Mucosa of rectum (tissue), 2 donors: ENCODE data around the gene MTX1.
"Not testable (repeated sequence)": the region's sequence is repeated elsewhere in the genome, so short reads cannot be mapped to it uniquely, and the experiment has no call there.

Experiments
- H3K27ac ChIP-seq, 2 donors: one replicate each; pipeline ENCODE4 v1.7.0; 2013; ENCODE audit warnings: inconsistent platforms in 2 of 2, low read depth in 2 of 2, low read length in 2 of 2
- H3K27me3 ChIP-seq, 2 donors: one replicate each; pipeline ENCODE4 v1.7.0; 2013; ENCODE audit warnings: low read length in 2 of 2; ENCODE audit not compliant: control insufficient read depth in 2 of 2, insufficient read depth in 2 of 2
- H3K36me3 ChIP-seq, 2 donors: one replicate each; pipeline ENCODE4 v1.7.0; 2013; ENCODE audit warnings: low read length in 2 of 2; ENCODE audit not compliant: control insufficient read depth in 2 of 2, insufficient read depth in 2 of 2
- H3K4me1 ChIP-seq, 2 donors: one replicate each; pipeline ENCODE4 v1.7.0; 2013; ENCODE audit warnings: low read length in 2 of 2, mild to moderate bottlenecking in 1 of 2; ENCODE audit not compliant: control insufficient read depth in 2 of 2, insufficient read depth in 2 of 2
- H3K4me3 ChIP-seq, 2 donors: one replicate each; pipeline ENCODE4 v1.7.0; 2013; ENCODE audit warnings: low read length in 2 of 2
- H3K9ac ChIP-seq, 2 donors: one replicate each; pipeline ENCODE4 v1.7.0; 2013; ENCODE audit warnings: low read length in 2 of 2, low read depth in 1 of 2, mild to moderate bottlenecking in 1 of 2
- H3K9me3 ChIP-seq, 2 donors: one replicate each; pipeline ENCODE4 v1.7.0; 2013; ENCODE audit warnings: low read length in 2 of 2; ENCODE audit not compliant: control insufficient read depth in 2 of 2
- donor health status: healthy.
- donor health status: Normal muscosa, but diverticular disease.

Gene MTX1

DNA sequence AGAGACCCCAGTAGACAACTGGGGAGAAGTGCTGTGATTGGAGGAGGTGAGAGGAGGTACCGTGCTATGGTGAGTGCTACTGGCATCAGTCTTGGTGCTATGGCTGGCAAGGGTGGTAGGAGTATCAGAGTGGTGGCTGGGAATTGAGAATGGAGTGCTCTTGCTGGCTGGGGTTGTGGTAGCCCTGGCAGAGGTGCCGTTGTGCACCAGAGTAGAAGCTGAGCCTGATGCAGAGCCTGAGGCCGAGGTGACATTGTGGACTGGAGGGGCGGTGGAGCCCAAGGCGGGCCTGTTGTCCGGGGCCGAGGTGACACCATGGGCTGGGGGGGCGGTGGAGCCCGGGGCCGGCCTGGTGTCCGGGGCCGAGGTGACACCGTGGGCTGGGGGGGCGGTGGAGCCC lies 20.2 kb upstream of the MTX1 start:
- H3K4me1 ChIP-seq, result peaks cover 39 to 44% of the 10 kb centered on the region in 2 donors
- peak overlapping the region in 1 of 2 donors; percentile 57 for H3K9ac ChIP-seq
- no peak overlapping the region for H3K27ac ChIP-seq
- peaks cover 0 to 2% of the 10 kb centered on the region in 2 donors for H3K36me3 ChIP-seq
- no peaks in the 10 kb centered on the region for H3K9me3 ChIP-seq
- no peaks in the 10 kb centered on the region for H3K27me3 ChIP-seq
- no peak overlapping the region for H3K4me3 ChIP-seq

DNA sequence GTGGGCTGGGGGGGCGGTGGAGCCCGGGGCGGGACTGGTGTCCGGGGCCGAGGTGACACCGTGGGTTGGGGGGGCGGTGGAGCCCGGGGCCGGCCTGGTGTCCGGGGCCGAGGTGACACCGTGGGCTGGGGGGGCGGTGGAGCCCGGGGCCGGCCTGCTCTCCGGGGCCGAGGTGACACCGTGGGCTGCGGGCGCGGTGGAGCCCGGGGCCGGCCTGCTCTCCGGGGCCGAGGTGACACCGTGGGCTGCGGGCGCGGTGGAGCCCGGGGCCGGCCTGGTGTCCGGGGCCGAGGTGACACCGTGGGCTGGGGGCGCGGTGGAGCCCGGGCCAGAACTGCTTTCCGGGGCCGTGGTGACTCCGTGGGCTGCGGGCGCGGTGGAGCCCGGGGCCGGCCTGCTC lies 18.6 kb upstream of the MTX1 start:
- H3K4me1 ChIP-seq, result peaks cover 41 to 55% of the 10 kb centered on the region in 2 donors
- not testable (repeated sequence) for H3K36me3 ChIP-seq, H3K9me3 ChIP-seq, H3K27ac ChIP-seq, H3K27me3 ChIP-seq, H3K9ac ChIP-seq, H3K4me3 ChIP-seq

- Histone ChIP-seq H3K9ac (peak overlapping the region; percentile 68 to 90), H3K27ac (peak overlapping the region in 1 of 2 donors; percentile 91)
Measured at GRCh38 chr1:155191904-155192303, 16.6 kb upstream of the MTX1 start.

GRCh38 chr1:155192346-155193274 lies 15.9 kb upstream of the MTX1 start:
- peaks cover 18 to 33% of the 10 kb centered on the region in 2 donors for H3K4me1 ChIP-seq
- H3K4me3 ChIP-seq, result peak overlapping the region; percentile 72 to 74
- H3K27ac ChIP-seq, result peak overlapping the region; percentile 95 to 98
- peaks cover 0 to 4% of the 10 kb centered on the region in 2 donors for H3K27me3 ChIP-seq
- H3K9me3 ChIP-seq, result no peaks in the 10 kb centered on the region
- peak overlapping the region; percentile 75 to 90 for H3K9ac ChIP-seq
- H3K36me3 ChIP-seq, result peaks cover 0 to 3% of the 10 kb centered on the region in 2 donors

More at GRCh38 chr1:155191904-155192303, 16.6 kb upstream of the MTX1 start:
- Histone ChIP-seq H3K4me3 (peak overlapping the region; percentile 62 to 72), H3K36me3 (no peaks in the 10 kb centered on the region), H3K27me3 (peaks cover 0 to 4% of the 10 kb centered on the region in 2 donors), H3K9me3 (no peaks in the 10 kb centered on the region), H3K4me1 (peaks cover 22 to 40% of the 10 kb centered on the region in 2 donors)

DNA sequence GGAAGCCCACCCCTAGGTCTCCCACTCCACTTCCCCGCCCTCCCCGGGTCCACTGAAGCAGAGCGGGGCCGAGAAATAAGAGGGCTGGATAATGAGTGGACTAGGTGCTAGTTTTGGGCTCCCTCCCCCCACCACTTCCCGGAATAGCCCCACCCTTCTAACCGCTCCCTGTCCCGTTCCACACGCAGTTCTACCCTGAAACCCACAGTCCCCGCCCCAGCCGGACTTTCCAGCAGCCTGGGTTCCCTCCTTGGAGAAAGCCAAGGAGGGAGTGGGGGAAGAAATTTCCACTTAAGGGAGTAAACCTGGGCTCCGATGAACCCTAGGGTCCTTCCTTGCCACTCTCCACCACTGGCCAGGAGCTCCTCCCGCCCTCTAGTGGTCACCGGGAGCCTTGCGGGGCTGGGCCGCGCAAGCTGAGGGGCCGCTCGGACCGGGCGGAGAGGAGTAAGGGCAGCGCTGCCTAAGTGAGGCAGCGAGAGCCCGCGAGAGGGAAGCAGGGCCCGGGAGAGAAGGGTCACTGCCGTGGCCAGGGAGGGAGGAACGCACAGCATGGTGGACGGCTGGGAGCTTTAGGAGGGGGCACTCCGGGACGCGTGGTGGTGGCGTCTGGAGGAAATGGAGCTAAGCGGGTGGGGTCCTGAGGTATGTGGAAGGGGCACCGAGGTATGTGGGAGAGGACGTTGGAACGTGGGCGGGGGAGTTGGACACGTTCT lies 15.1 kb upstream of the MTX1 start:
- peaks cover 0 to 3% of the 10 kb centered on the region in 2 donors for H3K36me3 ChIP-seq
- H3K27me3 ChIP-seq, result peaks cover 0 to 4% of the 10 kb centered on the region in 2 donors
- peak overlapping the region; percentile 75 to 81 for H3K9ac ChIP-seq
- peak overlapping the region; percentile 95 to 98 for H3K27ac ChIP-seq
- peaks cover 18 to 26% of the 10 kb centered on the region in 2 donors for H3K4me1 ChIP-seq
- H3K9me3 ChIP-seq, result no peaks in the 10 kb centered on the region
- H3K4me3 ChIP-seq, result peak overlapping the region; percentile 64 to 74

DNA sequence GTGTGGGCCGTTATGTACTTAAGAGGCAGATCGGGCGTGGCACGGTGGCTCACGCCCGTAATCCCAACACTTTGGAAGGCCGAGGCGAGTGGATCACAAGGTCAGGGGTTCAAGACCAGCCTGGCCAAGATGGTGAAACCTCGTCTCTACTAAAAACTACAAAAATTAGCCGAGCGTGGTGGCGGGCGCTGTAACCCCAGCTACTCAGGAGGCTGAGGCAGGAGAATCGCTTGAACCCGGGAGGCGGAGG lies 14.6 kb upstream of the MTX1 start:
- not testable (repeated sequence) for H3K9me3 ChIP-seq, H3K27me3 ChIP-seq, H3K36me3 ChIP-seq
- Histone ChIP-seq H3K4me1 (peaks cover 18 to 26% of the 10 kb centered on the region in 2 donors), H3K4me3 (peak overlapping the region; percentile 64 to 74), H3K9ac (peak overlapping the region; percentile 75 to 81), H3K27ac (peak overlapping the region; percentile 95 to 98)

GRCh38 chr1:155195201-155196102 lies 13.0 kb upstream of the MTX1 start:
- peaks cover 18 to 26% of the 10 kb centered on the region in 2 donors for H3K4me1 ChIP-seq
- H3K27me3 ChIP-seq, result peaks cover 0 to 4% of the 10 kb centered on the region in 2 donors
- H3K27ac ChIP-seq, result peak overlapping the region; percentile 48 to 98
- H3K4me3 ChIP-seq, result peak overlapping the region in 1 of 2 donors; percentile 44
- no peaks in the 10 kb centered on the region for H3K9me3 ChIP-seq
- H3K9ac ChIP-seq, result peak overlapping the region in 1 of 2 donors; percentile 24
- H3K36me3 ChIP-seq, result peaks cover 0 to 3% of the 10 kb centered on the region in 2 donors

DNA sequence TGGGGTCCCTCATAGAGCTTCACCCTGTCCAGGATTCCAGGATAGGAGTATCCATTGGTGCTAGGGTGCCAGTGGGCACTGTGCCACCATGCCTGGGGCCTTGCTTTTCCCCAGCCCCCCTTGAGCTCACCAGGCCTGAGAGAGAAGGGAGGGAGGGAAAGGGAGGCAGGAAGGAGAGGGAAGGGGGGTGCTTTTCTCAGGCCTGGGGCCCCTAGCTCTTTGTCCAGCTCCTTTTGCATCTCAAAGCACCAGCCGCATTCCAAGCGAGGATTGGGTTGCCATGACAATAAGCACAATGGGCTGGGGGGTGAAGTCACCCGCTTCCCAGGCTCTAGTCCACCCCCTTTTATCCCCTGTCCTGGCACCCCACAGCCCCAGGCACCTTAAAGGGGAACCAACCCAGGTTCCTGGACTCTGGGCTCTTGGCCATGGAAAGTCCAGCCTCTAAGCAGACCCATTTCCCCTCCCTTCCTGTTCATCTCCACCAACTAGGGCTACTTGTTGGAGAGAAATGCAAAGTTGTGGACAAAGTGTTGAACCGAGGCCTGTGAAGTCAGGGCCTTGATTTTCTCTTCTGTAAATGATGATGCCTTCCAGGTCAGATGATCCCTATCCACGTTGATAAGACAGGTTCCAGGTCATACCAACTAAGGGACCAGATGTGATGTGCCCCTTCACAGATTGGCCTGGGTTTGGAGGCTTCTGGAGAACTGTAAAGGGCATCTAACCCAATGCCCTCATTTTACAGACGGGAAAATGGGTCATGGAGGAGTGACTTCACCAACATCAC lies 12.2 kb upstream of the MTX1 start:
- H3K9me3 ChIP-seq, result no peaks in the 10 kb centered on the region
- no peak overlapping the region for H3K9ac ChIP-seq
- H3K4me3 ChIP-seq, result no peak overlapping the region
- H3K27me3 ChIP-seq, result peaks cover 0 to 4% of the 10 kb centered on the region in 2 donors
- H3K4me1 ChIP-seq, result peaks cover 18 to 26% of the 10 kb centered on the region in 2 donors
- H3K36me3 ChIP-seq, result peaks cover 0 to 3% of the 10 kb centered on the region in 2 donors
- H3K27ac ChIP-seq, result no peak overlapping the region
